Measurements from ENCODE around the gene PLA2G4E. TPM values are rescaled to one million over a fixed set of nuclear protein-coding genes. Genes with fewer than 3 reads are reported as not detected.

The PLA2G4E gene
- polyA plus RNA-seq, 1 donor, result 1.8 TPM

- DNase-seq, result no peak
Observed at GRCh38 chr15:41974041-41974440, 46.8 kb downstream of the PLA2G4E start.

GRCh38 chr15:41972253-41973242, 48.3 kb downstream of the PLA2G4E start, which contains the start of gene EHD4:
EHD4 (minus strand) TSS chr15:41972557; CDS start chr15:41972494, 63 bp downstream.
- peak; percentile 94 for DNase-seq

- DNase-seq, result no peak
Observed at GRCh38 chr15:41971895-41972252, 49.0 kb downstream of the PLA2G4E start.

GRCh38 chr15:41971089-41971894, 49.5 kb downstream of the PLA2G4E start:
- peak; percentile 50 for DNase-seq

GRCh38 chr15:41970456-41970855, 50.4 kb downstream of the PLA2G4E start:
- DNase-seq, result no peak

GRCh38 chr15:41969851-41970431, 50.9 kb downstream of the PLA2G4E start:
- no peak for DNase-seq

- no peak for DNase-seq
Observed at GRCh38 chr15:41968701-41969100, 52.1 kb downstream of the PLA2G4E start.

GRCh38 chr15:41967506-41968206, 53.2 kb downstream of the PLA2G4E start:
- DNase-seq, result no peak

GRCh38 chr15:41966920-41967465, 53.8 kb downstream of the PLA2G4E start:
- no peak for DNase-seq

GRCh38 chr15:41966414-41966812, 54.4 kb downstream of the PLA2G4E start:
- DNase-seq, result no peak

GRCh38 chr15:41965441-41966413, 55.1 kb downstream of the PLA2G4E start:
- no peak for DNase-seq

- DNase-seq, result no peak
Observed at GRCh38 chr15:41961595-41962202, 59.1 kb downstream of the PLA2G4E start.

- DNase-seq, result no peak
Observed at GRCh38 chr15:41961001-41961518, 59.8 kb downstream of the PLA2G4E start.

- DNase-seq, result no peak
Observed at GRCh38 chr15:41958002-41958420, 62.8 kb downstream of the PLA2G4E start.

- no peak for DNase-seq
Observed at GRCh38 chr15:41957021-41957897, 63.6 kb downstream of the PLA2G4E start.

GRCh38 chr15:41955807-41956525, 64.9 kb downstream of the PLA2G4E start:
- DNase-seq, result no peak

- no peak for DNase-seq
Observed at GRCh38 chr15:41955100-41955499, 65.7 kb downstream of the PLA2G4E start.

- DNase-seq, result no peak
Observed at GRCh38 chr15:41954036-41954435, 66.8 kb downstream of the PLA2G4E start.
